Activated CD4-positive, CD25-positive, alpha-beta regulatory T cell (primary cell): Measurements from ENCODE around the gene ADAMTS5.

Experiments used
- DNase-seq, 4 experiments: peaks; one replicate each; lab custom pipeline; 2025; lab: John Stamatoyannopoulos, UW

Gene ADAMTS5

DNA sequence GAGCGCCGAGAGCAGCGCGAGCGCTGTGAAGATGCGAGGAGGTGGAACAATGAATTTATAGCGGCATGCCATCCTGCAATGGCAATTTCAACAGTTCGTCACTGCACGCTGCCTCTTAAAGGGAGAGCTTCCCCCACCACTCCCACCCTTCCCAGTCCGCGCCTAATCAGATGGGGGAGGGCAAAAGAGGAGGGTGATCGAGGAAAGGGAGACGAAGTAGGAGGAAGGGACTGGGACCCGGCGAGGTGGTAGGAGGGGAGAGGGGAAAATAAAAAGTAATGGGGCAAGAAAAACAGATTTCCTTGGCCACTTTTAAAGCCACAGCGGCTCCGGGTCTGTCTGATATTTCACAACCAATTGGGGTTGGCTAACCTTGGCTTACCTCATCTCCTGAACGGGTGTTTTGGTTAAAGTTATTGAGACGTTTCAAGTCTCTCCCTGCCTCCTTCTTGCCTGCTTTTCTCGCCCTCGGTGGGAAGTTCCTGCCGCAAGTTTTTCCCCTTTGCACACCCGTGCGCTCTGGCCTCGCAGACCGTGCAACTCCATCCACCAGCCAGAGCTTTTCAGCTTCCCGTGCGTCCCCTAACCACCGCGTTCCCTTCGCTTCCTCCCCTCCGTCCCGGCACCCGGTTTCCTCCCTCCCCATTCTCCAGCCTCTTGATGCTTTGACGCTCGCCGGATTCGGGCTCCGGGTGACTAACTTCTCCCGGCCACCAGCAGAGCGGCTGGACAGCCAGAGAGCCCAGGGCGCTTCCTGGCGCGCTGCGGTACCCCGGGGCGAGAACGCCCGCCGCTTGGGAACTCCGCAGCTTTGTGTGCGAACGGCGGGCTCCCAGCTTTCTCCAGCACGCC, at the start of gene ADAMTS5:
TSS of gene ADAMTS5 (minus strand) at position 27 of the 852 bp plus-strand sequence. CDS start 697 bp downstream, outside the sequence.
- DNase-seq: no peak

- DNase-seq: no peak
Observed at GRCh38 chr21:27001526-27001925, 34.6 kb upstream of the ADAMTS5 start.

DNA sequence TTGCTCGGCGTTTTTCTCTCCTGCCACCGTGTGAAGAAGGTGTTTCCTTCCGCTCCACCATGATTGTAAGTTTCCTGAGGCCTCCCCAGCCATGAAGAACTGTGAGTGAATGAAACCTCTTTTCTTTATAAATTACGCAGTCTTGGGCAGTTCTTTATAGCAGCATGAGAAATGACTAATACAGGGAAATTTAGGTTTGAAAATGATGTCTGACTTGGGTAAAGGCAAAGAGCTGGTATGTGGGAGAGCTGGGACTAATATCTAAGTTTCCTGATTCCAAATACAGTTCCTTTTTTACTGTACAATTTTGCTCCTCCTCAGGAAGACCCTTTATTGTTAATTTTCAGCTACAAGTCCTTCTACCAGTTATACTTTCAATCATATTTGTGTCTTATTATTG, 16.7 kb upstream of the ADAMTS5 start:
- DNase-seq: no peak

DNA sequence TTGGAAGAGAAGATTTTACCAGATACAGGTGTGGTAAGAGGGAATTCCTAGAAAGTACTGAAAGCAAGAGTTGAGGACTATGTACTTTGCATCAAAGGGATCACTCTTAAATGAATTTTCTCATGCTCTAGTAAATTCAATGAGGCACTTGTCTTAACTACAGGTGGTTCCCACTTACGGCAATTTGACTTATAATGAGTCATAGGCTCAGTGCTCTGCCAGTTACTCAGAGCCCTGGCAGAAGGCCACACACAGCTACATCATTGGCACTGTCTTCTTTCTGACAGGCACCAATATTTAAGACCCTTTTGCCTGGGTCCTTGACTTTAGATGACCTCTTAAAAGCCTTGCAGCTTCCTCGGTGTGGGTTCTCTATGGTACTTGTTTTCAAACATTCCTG, 15.9 kb upstream of the ADAMTS5 start:
- DNase-seq: no peak

DNA sequence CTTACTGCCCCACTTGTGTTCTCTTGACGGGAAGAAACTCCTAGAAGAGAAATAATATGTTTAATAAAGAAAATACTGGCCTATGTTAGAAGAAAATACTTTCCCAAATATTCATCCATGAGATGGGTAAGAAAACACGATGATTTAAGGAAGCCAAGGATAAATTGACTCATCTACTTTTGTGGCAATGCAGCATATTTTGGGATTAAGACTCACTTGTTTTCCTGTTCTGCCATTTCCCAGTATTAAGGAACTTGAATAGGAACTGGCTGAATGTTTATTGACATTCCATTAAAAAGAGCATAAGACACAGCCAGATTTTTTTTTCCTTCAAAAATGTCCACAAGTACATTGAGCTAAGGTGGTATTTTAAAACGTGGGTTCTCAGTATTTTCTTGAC, 10.9 kb upstream of the ADAMTS5 start:
- DNase-seq: no peak

- DNase-seq: no peak
Observed at GRCh38 chr21:26973226-26973625, 6.3 kb upstream of the ADAMTS5 start.

- DNase-seq: no peak
Observed at GRCh38 chr21:26972192-26972591, 5.3 kb upstream of the ADAMTS5 start.

- no peak for DNase-seq
Observed at GRCh38 chr21:26969971-26970725, 3.3 kb upstream of the ADAMTS5 start.

GRCh38 chr21:26966649-26967061, 233 bp downstream of the ADAMTS5 start:
- DNase-seq: no peak

DNA sequence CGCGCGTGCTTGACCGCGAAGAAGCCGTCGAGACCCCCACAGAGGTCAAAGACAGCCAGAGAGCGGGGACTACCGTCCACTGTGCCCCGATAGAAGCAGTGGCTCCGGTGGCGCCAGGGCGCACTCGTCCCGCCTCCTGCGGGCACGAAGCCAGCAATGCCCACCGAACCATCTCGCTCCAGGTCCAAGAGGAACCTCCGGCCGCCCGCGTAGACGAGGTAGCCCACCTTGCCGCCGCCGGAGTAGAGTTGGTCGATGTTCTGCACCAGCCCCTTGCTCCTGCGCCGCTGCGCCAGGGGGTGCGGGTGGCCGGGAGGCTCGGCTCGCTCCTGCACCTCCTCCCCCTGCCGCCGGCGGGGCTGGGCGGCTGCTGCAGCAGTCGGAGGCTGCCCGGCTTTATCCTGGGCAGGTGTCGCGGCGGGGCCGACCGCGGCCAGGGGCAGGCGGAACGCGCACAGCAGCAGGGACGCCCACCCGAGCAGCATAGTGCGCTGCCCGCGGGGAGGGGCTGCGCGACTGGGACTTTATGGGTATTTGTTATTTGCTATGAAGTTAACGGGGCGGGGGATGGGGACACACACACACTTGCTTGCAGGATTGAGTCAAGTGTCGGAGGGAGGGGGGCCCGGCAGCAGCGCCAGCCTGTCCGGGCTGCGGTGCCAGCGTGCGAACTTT, 844 bp downstream of the ADAMTS5 start:
- DNase-seq: no peak

- no peak for DNase-seq
Observed at GRCh38 chr21:26965040-26965906, 1.6 kb downstream of the ADAMTS5 start.

DNA sequence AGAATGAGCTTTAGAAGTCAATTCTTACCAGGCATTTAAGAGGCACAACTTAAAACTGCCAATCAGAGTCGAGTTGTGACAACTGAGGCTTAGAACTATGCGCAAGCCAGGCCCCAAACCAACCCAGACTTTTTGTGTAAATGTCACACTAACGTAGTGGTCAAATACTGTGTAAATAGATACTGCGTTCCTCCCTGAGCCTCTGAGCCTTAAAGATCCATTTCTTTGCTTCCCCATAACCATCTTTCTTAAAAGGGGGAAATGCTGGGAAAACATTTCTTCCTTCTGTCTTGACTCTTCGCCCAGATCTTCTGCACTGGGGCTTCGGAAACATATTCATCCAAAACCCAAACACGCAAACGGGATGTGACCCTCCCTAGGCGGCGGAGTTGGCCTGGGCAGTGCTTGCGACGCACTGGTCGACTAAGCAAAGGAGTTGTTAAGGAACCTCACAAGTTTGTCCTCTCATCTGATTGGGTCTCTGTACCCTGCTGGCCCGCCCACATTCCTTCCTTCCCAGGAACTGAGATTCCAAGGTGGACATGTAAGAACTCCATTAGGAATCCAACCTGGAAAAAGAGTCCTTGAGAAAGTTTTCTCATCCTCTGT, 2.6 kb downstream of the ADAMTS5 start:
- DNase-seq: no peak

DNA sequence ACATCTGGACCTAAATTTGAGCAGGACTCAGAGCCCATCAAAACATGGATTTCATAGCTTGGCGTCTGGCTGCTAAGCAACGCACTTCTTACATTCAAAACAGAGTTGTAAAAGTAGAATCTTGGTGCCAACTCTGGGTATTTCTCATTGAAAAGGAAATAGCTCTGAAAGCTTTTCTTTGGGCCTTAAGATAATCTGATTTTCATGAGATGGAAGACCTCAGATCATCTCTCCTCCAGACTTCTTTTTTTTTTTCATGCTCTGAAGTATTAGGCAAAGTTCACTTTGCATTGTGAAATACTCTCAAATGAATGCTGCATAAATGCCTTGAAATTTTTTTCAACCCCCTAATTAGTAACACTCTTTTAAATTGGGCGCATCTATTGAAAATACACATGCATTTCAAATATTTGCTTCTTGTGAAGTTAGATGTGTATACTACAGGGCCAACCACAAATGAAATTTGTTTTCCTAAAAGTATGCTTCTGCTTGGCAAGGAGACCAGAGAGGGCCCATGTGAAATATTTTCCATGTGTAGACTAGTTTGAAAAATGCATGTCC, 4.2 kb downstream of the ADAMTS5 start:
- no peak for DNase-seq

DNA sequence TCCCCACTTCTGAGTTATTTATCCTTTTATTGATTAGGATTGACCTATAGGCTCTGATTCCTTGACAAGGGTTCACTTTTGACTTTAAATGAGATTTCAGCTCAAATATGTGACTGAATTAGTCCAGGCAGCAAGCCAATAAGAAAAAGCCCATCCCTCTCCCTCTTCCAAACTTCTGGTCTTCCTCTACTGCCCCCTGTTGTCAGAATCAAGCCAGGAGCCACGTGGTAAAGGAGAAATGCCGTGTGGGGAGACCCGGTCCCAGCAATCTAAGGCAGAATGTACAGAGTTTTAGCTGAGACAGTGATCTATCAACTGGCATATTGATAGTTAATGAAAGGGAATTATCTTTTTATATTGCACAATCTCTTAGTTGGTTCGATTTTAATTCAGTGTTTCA, 5.2 kb downstream of the ADAMTS5 start:
- no peak for DNase-seq

DNA sequence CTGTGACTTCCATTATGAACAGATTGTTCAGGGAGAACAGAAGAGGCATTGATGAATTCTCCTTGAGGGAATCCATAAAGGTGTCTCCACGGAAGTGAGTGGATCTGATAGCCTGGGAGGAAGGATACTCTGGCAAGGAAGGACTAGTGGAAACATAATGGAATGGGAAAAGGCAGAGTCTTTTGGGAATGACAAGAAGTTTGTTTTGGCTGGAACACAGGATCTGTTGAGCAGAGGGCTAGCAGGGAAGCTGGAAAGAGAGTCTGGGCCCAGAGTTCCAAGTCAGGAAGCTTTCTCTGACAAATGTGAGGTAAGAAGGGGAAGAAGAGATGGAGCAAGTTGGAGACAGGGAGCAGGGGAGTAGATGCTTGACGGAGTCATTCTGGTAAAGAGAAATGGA, 8.1 kb downstream of the ADAMTS5 start:
- DNase-seq: no peak

DNA sequence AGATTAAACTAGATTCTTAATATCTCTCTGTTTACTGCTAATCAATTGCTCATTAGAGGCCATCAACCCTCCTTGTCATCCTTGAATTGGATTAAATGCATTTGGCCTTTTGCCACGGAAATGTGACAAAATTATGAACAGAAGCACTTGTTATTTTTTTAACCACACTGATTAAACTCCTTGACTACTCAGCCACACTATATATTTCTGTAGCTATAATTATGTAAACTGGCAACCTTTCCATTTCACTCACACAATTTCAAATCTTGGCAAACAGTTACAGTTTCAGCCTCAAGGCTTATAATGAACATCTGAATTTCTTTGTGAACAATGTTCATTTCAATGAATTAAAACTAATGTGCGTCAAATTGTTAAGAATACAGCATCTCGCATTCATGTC, 10.1 kb downstream of the ADAMTS5 start:
- DNase-seq: no peak

DNA sequence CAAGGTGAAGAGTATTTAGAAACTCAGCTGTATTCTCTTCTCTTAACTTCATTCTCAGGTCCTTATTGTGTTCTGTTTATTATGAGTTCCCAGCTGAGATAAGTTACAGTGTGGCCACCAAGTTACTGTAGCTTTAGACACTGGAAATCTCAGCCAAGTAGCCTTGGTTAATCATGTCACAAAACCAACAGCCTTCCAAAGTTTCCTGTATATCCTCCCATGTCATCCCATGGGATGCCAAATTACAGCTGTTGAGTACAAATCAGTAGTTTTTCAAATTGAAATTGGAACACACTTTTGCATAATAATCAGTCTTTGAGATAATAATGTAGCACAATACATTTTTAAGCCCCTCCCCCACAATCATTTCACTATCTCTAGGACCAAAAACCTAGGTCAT, 10.7 kb downstream of the ADAMTS5 start:
- no peak for DNase-seq

DNA sequence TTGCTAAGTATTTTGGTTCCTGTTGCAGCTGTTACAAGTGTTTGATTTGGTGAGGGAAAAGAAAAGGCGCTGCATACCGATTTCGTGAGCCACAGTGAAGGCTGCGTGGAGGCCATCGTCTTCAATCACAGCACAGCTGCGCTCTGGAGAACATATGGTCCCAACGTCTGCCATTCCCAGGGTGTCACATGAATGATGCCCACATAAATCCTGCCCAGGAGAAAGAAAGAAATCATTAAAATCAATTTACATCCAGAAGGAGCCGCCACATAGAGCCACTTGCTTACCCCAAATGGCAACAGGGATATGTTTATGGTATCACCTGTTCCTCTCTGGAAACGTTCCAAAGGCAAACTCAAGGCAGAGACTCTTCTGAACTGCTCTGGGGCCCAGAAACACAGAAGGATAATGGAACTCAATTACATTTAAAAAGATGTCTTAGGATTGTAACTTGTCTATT, 12.2 kb downstream of the ADAMTS5 start:
- no peak for DNase-seq

DNA sequence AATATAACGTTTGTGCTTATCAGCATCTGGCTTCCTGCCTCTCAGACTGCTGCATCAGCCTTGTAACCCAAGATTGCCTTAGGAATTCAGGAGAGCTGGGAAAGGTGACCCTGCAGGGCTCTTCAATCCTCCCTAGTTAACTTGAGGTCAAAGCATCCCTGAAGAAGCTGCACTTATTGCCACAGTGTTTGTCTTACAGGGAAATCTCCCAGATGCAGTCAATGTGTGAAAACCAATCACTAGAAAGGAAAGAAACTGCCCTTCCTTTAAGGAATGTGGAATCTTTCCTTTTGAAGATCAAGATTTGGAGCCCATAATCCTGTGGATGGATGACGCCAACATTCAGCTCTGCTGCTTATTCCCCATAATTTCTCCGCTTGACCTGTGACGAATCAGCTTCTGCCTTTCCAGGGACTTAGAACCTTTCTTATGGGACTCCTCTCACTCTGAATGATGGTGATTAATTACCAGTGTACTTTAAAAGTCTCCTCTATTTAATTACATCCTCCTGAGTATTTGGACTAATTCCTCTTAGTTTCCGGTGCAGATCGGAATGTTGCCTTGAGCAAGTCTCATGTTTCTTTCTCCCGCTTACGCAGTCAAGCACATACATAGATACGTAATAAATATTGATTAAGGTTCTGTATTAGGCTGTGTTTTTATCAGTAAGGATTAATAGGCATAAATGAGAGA, 14.4 kb downstream of the ADAMTS5 start:
- DNase-seq: no peak

DNA sequence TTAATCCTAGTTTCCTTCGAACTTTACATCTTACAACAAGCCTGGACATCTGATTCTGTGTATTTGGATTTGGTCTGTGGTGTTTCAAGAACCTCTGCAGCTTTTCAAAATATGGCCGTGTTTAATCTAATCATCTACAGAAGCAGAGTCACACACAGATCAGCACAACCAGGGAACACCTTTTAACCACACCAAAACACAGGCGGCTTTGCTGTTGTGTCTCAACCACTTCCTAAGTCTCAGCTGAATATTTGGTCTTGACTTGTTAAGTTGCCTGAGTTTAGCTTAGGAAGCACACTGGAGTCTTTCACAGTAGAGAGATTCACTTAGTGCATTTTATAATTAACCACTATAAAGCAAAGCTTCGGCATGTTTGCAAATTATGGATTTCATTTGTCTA, 17.1 kb downstream of the ADAMTS5 start:
- no peak for DNase-seq
